CD4-positive, alpha-beta T cell treated with Interferon alpha-2 for 1 hour (primary cell): Measurements from ENCODE around the gene VSIR.
A peak's percentile ranks its signal among the peaks of the same experiment; 100 is the strongest.

Source experiments
- DNase-seq, 2 donors: peaks; one replicate each; pipeline ENCODE4 v3.0.0-alpha.2; 2020 to 2022

Gene VSIR

DNA sequence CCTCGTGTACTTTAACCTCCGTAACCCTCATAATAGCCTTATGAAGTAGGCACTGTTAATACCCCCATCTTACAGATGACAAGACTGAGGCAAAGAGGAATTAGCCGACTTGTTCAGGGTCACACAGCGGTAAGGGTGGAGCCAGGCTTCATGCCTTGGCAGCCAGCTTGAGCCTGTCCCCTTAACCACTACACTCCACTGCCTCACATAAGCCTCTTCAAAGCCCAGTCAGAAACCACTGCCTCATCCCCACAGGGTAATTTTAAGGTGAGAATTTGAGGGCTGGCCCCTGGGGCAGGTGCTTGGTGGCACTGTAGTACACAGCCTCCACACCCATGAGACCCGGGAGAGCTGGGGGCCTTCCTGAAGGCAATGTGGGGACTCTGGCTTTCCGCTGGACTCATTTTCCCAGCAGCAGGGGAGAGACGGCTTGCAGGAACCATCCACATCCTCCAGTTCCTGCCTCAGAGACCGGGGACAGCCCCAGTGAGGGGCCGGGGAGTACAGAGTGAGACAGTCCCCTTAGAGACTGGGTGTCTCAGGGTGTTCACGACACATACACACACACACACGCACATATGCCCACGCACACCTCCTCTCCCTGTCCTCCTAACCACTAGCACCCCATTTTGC is 46.1 kb downstream of the VSIR start:
- peak in 1 of 2 donors; percentile 73 for DNase-seq

DNA sequence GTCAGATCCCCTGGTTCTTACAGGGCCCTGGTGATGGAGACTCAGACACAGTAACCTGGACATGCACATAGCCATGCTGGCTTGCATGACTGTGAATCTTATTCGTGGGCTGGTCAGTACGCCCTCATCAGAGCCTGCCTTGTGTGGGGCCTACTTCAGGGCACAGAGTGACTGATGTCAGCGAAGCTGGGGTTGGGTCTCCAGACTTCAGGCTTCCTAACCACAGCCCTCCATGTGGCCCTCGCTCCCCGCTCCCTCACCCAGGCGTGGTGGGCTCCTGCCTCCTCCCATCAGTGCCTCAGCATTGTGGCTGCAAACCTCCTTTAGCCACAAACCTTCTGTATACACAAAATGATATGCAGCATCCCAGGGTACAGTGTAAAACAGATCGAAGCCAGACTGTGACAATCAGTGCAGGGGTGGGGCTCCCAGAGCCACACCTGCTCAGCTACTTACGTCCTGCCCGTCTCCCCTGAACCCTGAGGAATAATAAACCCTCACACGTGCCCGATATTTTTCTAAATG is 46.7 kb downstream of the VSIR start:
- DNase-seq, result peak in 1 of 2 donors; percentile 57

DNA sequence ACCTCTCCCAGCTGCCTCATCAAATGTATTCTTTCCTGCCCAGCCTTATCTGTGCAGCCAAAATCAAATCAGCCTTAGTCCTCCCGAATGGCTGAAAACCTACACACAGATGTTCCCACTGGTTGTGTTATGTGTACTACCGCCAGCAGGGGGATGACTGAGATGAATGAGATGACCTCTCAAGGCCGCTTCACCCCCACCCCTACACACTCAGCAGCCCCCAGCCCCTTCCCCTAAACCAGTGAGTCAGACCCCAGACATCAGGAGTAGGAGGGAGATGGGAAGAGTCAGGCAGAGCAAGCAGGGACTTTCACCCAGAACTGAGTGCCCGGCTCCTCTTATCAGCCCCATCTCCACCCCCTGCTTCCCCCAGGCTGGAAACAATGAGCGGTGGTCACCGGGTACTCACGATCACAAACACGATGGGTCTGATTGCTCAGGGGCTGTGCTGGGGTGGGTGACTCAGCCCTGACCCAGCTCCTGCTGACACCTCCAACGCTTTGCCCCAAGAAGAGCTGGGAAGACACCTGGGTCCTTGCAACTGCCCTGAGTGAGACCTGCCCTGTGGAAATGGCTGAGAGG is 47.2 kb downstream of the VSIR start:
- DNase-seq, result peak; percentile 49 to 64

DNA sequence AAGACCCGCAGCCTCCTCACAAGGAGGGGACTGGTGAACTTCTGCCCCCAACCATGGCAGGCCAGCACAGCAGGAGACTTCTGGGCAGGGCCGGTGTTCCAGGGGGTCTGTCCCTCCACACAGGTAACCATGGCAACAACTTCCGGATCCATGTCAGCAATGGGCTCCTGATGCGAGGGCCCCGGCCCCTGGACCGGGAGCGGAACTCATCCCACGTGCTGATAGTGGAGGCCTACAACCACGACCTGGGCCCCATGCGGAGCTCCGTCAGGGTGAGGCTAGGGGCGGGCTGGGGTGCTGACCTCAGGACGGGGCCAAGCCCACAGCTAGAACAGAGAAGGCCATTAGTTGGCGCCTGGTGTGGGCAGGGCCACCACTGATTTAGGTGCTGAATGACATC is 48.1 kb downstream of the VSIR start:
- DNase-seq, result no peak

DNA sequence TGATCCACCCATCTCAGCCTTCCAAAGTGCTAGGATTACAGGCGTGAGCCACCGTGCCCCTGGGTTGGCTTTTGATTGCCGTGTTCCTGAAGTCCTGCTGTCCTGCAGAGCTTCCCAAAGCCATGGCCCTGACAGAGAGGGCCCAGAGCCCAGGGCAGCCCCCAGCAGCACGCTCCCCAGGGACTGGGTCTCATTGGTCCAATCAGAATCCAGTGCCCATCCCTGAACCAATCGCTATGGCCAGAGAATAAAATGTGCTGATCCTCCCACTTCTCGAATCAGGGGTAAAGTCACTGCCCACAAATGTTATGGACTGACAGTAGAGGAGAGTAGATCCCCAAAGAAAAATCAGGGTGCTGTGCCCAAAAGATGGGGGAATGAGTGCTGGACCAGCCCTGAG is 48.8 kb downstream of the VSIR start:
- DNase-seq, result no peak

DNA sequence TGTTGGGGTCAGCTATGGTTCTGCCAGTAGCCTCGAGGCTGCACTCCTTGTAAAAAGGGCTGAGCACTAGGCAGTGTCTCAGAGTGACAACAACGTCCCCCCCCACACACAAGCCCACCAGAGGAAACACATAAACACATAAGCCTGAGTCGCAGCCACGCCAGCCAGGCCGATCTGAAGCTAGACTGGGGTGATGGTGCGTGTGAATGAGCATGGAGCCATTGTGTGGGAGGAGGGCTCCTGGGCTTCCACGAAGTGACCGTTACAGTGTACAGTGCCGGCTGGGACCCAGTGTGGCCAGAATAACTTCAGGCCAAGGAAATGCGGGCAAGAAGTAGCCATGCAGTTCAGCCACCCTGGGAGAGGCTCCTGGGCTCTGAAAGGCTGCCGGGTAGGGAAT is 50.0 kb downstream of the VSIR start:
- no peak for DNase-seq

DNA sequence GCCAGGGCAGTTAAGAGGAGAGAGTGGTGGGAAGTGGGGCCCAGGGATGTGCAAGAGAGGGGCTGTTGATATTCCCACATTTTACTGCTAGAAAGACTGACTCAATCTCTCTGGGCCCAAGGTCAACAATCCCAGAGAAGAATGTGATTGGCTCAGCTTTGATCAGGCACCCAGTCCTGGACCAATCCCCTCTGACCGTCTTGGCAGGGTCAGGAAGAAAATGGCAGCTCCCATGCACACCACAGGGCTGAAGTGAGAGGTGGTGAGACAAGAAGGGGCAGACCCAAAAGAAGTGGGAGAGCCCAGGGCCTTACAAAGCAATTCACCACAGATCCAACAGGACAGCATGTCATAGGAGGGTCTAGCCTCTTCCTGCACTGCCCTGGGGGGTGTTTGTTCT is 50.5 kb downstream of the VSIR start:
- no peak for DNase-seq

DNA sequence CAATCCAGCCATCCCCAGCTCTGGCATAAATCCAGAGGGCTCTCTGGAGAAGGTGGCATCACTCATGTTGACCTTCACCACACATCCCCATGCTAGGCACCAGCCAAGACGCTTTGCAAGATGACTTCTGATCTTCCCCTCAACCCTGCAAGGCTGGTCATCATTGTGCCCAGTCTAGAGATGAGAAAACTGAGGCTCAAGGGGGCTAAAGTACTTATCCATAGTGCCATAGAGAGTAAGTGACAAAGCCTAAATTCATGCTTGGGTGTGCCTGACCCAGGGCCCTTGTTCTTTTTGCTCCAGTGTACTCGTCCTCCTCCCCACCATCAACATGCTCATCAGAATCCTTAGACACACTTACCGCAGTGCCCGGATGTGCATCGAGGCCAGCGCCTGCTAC is 52.0 kb downstream of the VSIR start:
- DNase-seq, result no peak

DNA sequence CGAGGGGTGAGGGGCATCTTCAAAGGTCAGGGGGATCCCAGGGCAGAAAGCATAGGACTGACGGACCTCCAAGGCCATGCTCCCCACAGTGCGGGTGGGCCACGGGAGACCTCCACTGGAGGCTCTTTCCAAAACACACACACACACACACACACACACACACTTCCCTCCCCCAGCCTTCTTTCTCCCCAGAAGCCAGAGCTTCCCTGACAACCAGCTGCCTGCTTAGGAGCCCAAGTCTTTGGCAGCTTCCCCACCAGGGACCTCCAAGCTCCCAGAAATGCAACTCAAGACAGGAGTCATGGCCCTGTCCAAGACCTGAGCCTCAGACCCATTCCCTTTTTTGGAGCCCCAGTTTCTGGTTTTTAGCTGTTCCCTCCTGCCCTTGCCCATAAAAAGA is 53.0 kb downstream of the VSIR start:
- DNase-seq, result no peak

DNA sequence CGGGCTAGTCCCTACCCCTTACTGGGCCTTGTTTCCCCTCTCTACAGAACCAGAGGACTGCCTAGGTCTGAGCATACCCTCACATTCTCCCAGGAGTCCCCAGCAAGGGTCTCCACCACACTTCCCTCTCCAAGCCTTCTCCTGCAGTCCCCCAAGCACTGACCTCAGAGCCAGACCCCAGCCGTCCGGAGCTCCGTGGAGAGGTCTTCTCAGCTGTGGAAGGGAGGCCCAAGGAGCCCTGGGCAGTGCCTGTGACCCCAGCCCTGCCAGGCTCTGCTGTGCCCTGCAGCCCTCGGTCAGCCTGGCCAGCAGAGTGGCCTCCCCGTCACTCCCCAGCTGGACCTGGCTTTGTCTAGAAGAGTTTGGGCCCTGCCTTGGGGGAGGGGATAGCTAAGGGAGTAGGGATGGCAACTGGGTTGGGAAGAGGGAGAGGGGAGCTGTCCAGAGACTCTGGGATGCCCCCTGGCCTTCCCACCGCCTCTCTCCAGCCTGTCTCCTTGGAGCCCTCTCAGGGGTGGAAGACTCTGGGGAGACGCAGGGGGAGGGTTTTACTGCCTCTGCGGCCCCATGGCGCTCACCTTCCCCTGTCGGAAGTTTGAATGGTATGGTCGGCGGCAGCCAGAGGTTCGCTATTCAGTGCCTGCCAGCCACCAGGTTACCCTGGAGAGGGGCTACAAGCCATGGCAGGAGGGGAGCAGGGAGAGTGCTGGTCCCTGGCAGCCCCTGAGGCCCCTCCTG is 53.7 kb downstream of the VSIR start, which contains the start of gene C10orf105:
Gene C10orf105 (minus strand): TSS at position 315 of the 738 bp plus-strand sequence. CDS start 3,441 bp downstream, outside the sequence.
- DNase-seq, result no peak

DNA sequence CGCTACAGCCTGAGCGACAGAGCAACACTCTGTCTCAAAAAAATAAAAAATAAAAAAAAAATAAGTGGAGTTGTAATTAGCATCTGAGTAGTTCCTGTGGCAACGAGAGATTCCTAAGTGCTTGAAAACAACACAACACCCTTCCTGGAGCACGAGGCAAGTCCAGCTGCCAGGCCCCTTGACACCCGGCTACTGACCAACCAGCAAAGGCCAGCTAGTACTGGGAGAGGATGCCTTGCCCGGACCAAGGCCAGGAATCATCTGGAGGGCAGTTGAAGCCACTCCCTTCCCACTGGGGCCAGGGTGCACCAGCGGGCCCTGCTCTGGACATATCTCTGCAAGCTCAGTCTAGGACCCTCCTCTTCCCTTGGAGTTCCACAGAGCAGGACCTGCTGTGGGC is 54.3 kb downstream of the VSIR start:
- no peak for DNase-seq

DNA sequence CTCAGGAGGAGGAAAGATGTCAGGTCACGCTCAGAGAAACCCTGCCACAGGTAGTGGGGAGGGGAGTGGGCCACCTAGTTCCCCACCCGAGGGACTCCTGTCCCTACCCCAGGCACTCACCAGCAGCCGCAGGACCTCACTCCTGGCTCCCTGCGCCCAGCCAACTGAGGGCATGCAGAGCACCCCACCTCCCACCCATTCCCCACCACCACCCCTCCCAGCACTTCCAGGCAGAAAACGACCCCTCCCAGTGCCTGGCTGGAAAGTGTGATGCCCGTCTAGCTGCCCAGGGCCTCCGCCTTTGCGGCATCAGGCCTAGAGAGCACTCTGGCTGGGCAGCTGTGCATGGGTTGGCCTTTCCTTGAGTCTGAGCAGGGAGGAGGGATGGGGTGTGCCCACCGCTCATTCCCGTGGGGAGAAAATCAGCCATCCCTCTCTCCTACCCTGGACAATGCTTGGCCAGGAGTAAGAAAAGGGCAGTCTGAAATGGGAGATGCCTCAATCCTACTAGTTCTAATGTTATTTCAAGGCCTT is 55.1 kb downstream of the VSIR start:
- no peak for DNase-seq

DNA sequence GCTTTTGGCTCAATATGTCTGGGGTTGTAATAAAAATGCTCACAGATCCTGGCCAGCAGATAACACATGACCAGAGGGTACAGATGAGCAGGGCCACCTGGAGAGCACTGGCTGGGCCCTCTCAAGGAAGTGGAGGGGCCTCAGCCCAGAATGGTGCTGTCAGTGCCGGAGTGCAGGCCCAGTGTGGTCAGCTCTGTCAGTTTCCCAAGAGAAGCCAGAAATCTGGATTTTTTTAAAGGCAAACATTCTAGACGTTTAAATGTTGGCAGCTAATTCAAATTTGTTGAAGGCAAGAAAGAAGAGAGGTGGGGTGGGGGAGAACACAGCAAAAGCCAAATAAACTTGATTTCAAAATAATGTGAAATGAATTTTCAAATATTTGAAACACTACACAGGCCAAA is 55.8 kb downstream of the VSIR start:
- no peak for DNase-seq

DNA sequence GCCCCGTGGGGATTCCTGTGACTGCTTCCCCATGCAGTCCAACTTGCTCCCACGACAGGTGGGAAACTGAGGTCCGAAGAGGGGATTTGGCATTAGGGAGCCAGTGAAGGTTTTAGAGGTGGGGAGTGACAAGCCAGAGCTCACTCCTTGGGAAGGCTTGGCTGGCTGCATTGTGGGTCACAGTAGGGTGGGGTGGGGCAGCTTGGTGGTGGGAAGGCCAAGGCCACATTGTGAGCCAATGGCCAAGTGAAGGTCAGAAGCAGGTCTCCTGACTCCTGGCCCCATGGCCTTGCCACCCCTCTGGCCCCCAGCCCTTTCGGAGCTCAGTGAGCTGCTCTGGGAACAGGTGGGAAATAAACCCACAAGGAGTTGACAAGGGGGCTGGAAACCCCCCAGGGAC is 56.3 kb downstream of the VSIR start:
- DNase-seq, result no peak

DNA sequence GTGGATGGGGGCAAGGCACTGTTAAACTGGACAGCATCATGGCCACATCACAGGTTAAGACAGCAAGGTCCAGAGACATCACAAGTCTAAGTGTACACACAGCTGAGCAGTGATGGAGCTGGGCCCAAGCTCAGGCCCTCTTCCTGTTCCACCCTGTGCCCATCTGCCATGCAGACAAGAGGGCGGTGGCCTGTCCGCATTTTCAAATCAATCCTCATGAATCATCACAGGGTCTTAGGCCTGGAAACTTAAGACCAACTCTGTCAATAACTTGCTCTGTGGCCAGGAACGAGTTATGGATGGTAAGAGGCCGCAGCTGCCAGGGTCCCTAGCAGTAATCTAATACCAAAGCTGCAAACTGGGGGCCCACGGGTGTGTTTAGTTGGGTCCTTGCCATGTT is 56.9 kb downstream of the VSIR start:
- no peak for DNase-seq

DNA sequence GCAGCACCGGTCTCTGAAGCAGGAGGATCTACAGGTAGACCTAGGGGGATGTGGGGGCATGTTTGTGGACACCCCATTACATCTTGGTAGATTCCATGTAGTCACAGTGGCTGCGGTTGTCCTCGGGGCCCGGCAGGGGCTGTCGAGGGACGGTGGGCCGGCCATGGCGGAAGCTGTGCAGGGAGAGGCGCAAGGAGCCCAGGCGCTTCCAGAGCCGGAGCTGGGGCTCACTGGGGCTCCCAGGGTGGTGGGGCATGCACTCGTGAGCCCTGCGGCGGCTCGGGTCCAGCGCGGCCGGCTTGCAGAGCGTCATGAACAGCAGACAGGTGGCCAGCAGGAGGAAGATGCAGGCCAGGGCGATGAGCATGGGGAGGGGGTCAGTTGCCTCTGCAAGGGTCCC is 57.5 kb downstream of the VSIR start:
- no peak for DNase-seq

DNA sequence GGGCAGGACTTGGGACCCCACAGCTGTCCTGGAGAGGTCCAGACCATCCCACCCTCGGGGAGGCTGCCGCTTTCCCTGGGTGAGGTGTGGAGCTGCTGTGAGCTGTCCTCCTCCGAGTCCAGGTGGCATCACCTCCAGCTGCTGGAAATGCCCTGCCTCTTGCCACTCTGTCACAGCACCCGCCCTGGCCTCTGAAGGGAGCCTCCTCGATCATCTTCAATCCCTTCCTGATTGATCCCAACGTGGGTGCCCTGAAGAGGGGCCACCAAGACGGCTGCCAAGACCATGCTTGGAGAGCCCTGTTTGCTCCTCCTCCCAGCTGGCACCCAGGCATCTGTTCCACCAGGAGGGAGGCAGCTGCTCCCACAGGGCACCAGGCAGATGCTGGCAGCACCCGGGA is 58.3 kb downstream of the VSIR start:
- no peak for DNase-seq

DNA sequence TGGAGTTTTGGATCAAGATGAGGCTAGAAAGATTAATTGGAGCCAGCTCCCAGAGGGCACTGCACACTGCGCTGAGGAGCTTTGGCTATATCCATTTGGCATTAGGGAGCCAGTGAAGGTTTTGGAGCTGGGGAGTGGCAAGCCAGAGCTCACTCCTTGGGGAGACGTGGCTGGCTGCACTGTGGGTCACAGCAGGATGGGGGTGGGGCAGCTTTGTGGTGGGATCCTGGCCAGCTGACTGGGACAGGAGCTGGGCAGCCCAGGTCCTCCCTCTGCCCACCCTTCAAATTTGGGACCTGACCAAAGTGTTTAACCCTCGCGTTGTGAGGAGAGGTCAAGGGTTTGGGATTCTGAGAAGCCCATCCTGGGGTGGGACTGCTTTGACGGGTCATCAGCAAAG is 58.7 kb downstream of the VSIR start:
- DNase-seq, result no peak

DNA sequence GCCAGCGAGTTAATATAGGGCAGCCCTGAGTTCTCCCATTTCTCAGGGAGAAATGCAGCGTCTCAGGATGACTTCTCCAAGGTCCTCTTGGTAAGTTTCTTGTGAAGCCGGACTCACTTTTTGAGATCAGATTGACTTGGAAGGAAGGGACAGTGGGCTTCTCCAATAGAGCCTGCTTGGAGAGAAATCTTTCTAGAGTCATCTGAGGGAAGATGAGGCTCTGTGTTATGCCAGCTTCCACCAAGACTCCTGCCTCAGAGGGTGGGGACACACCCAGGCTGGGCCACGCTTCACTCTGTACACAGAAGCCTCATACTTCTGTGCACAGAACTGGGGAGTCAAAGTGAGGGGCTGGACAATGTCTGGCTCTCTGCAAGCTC is 59.3 kb downstream of the VSIR start:
- no peak for DNase-seq

DNA sequence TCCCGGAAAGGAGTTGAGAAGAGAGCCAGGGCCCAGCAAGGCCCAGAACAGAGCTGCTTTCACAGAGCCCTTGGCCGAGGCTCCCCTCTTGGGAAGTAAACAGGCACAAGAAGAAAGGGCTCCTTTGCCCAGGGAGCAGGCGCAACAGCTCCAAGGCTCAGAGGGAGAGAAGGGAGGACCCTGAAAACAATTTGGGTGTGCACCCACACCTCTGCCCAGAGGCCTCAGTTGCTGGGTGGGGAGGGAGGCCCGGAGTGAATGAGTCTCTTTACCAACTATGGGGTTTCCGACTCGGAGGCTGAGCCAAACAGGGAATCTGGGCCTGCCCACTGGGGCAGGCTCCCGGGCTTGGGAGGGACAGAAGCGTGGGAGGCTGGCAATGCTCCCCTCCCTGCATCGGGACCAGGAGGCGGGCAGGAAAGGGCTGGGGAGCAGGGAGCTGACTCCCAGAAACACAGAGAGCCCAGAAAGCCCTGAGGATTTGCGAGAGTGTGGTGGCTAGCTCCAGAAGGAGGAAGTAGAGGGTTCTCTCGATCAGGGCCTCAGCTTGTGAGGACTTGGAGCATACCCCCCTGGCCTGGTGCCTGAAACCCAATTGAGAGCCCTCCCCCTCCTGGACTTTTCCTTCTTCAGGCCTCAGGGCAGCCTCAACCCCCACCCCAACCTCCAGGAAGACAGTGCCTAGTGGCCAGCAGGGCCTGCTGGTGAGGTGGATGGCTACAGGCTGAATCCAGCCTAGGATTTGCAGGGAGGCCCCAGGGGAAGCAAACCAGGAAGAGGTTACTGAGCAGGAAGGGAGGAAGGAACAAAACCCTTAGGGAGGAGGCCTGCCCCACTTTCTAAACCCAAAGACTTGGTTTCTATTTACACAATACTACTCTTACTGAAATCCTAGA is 59.9 kb downstream of the VSIR start:
- DNase-seq, result peak; percentile 23 to 42

DNA sequence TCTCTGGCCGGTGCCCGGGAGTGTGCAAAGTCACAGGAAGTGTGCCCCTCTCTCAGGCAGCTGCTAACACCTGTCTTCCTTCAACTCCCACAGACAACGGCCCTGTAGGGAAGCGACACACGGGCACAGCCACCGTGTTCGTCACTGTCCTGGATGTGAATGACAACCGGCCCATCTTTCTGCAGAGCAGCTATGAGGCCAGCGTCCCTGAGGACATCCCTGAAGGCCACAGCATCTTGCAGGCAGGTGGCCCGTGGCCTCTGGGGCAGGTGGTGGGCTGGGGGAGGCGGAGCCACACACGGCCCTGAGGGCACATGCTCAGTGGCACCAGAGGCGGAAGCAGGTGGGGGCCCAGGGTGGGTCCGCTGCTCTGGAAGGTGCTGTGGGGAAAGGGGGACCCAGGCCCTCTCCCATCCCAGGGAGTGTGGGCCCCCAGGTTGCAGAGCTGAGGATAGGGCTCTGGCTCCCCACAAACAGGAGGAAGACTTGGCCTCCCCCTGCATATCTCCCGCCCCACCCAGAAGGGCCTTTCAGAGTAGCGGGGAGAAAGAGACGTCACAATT is 60.7 kb downstream of the VSIR start:
- DNase-seq, result peak; percentile 63 to 81

DNA sequence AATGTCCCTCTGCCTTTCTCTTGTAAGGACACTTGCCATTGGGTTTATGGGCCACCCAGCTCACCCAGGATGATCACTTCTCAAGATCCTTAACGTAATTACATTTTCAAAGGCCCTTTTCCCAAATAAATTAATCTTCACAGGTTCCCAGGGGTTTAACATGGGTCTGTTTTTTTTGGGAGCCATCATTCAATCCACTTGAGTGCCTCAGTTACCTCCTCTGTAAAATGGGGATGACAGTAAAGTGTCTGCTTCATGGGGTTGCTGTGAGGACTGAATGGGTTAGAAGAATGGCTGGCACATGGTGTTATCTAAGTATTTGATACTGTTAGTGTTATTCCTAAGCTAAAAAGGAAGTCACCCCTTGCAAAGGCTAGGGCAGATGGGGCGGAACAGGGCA is 61.1 kb downstream of the VSIR start:
- DNase-seq, result no peak
